ENCODE results near the gene KRTAP4-3.
"Not testable (repeated sequence)": the region's sequence is repeated elsewhere in the genome, so short reads cannot be mapped to it uniquely, and the experiment has no call there.

Gene KRTAP4-3

DNA sequence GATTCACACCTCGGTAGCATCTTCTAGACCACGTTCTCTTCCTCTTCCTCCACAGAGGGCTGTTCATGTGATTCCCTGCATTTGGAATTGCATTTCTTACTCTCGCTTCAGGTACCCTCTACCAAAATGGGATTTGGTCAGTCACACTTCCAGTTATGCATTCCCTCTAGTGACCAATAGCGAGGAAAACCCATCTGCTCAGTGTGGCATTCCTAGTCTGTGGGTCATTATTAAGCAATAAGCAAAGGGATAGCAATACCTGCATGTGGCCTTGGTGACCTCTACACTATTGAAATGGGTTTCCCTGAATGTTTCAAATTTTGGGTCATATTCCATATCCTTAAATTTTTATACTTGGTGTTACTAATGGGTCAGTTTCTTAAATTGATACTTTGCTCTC lies 18.0 kb downstream of the KRTAP4-3 start:
- no peak for DNase-seq

DNA sequence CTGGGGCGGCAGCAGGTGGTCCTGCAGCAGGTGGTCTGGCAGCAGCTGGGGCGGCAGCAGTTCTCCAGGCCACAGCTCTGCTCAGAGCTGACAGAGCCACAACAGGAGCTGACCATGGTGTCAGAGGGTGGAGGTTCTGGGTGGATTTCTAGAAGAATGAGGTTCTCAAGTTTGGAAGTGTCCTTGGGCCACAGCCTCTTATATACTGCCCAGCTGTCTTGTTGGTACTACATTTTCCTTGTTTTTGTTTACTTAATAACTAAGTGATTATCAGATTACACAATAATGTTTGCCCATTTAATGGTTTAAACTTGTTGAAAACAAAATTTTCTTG lies 18.4 kb downstream of the KRTAP4-3 start, which contains the start of gene KRTAP4-5:
KRTAP4-5 (minus strand) TSS at position 174 of the 334 bp plus-strand sequence; CDS start at position 116, 58 bp downstream.
- no peak for DNase-seq

DNA sequence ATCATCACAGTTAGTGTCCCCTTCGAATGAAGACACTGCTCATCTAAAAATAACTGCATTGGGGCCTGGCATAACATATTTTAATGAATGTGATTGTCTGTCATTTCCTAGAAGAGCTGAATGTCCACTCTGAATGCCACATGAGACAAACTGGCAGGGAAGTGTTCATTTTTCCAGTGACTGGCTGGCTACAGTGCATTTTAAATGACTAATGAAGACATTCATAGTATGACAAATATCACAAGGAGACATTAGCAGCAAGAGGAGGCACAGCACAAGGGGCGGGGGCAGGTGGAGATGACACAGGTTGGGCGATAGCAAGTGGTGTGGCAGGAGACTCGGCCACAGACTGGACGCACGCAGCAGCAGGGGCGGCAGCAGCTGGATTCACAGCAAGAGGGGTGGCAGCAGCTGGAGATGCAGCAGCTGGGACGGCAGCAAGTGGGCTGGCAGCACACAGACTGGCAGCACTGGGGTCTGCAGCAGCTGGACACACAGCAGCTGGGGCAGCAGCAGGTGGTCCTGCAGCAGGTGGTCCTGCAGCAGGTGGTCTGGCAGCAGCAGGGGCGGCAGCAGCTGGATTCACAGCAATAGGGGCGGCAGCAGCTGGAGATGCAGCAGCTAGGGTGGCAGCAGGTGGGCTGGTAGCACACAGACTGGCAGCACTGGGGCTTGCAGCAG lies 18.9 kb downstream of the KRTAP4-3 start:
- not testable (repeated sequence) for DNase-seq

DNA sequence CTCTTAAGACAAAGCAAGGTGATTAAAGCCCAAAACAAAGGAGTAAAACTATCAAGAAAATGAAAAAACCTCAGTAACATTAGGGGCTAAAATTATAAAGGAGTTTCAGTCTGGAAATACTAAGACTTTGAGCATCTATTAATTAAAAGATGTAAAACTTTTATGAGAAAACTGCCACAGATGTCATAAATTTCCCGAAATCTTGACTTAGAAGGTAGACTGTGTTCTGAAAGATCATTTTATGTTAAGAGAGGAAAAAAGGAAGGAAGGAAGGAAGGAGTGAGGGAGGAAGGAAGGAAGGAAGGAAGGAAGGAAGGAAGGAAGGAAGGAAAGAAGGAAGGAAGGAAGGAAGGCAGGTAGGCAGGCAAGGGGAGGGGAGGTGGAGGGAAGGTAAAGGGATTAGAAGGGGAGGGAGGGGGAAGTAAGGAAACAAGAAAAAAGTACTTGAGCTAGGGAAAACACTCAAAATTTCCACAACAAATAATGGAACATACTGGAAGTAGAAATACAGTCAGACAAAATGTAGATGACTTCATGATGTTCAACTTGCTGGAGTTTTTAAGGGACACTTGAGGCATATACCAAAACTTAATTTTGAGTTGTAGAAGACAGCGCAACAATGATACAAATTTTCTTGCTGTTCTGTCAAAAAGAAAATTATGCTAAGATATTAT lies 20.4 kb downstream of the KRTAP4-3 start:
- no peak for DNase-seq

DNA sequence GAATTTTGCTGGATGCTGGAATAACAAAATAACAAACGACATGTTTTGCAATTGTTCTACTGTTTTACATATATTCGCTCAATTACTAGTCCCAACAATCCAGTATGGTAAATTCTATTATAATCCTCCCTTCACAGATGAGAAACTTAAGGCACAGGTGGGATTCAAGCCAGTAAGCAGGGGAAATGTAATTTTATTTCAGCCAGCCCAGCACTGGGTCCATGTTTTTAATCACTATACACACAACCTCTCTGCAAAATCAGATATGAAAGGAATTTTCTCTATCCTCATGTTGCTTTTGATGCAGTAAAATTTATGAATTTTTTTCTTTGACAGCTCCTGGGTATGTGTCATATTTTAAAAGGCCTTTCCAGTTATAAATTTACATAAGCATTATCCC lies 22.8 kb downstream of the KRTAP4-3 start:
- no peak for DNase-seq

DNA sequence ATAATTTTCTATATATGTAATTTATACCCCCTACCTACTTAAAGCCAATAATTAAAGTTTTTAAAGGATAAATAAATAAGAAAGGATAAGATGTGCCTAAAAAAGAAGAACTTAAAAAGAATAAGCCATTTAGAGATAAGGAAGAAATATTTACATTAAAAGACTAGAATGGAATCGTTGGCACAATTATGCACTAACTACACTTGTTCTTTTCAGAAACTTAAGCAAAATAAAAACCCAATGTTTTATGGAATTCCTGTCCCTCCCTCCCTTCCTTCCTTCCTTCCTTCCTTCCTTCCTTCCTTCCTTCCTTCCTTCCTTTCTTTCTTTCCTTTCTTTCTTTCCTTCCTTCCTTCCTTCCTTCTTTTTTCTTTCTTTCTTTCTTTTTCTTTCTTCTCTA lies 23.2 kb downstream of the KRTAP4-3 start:
- no peak for DNase-seq

DNA sequence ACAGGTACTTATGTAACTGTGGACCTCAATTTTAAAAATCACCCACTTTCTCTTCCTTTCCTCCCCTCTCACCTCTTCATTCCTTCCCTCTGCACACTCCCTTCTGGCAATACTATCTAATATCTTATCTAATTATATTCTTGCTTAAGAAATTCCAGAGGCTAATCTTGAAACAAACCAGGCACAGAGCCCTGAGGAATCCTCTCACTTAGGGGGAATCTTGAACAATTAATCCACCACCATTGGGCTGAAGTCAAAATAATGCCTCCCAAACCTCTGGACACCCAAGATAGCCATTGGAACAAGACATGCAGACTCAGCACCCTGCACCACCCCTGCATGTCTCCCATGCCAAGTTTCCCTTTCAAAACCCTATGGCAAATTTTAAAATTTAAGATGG lies 26.7 kb downstream of the KRTAP4-3 start:
- DNase-seq: no peak

DNA sequence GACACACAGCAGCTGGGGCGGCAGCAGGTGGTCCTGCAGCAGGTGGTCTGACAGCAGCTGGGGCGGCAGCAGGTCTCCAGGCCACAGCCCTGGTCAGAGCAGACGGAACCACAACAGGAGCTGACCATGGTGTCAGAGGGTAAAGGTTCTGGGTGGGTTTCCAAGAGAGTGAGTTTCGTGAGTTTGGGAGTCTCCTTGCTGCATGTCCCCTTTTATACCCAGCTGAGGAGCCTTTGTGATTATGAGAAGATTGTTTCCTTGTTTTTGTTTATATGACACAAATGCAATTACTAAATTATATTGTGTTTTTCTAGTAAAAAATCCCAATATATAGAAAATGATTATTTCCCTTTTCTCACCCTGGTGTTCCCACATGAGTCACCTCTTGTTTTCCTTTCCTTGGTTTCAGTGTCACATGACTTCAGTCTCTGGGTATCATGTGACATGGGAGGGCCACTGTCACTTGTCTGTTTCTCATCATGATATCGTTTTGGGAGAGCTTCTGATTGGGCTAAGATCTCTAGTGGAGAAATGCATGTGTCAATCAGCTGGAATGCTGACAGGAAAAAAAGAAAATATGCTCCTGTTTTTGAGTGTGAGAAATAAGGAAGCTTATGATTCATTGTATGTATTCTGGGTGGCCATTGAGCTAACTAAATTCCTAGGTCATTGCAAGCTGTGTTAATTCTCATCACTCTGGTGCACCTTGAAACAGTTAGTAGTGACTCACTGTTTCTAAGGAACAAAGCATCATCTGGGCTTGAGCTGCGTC lies 27.5 kb downstream of the KRTAP4-3 start, which contains the start of gene KRTAP4-6:
KRTAP4-6 (minus strand) TSS at position 185 of the 772 bp plus-strand sequence; CDS start at position 128, 57 bp downstream.
- DNase-seq: no peak

DNA sequence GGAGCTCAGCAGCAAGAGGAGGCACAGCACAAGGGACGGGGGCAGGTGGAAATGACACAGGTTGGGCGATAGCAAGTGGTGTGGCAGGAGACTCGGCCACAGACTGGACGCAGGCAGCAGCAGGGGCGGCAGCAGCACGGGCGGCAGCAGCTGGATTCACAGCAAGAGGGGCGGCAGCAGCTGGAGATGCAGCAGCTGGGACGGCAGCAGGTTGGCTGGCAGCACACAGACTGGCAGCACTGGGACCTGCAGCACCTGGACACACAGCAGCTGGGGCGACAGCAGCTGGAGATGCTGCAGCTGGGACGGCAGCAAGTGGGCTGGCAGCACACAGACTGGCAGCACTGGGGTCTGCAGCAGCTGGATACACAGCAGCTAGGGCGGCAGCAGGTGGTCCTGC lies 28.2 kb downstream of the KRTAP4-3 start:
- DNase-seq: not testable (repeated sequence)

DNA sequence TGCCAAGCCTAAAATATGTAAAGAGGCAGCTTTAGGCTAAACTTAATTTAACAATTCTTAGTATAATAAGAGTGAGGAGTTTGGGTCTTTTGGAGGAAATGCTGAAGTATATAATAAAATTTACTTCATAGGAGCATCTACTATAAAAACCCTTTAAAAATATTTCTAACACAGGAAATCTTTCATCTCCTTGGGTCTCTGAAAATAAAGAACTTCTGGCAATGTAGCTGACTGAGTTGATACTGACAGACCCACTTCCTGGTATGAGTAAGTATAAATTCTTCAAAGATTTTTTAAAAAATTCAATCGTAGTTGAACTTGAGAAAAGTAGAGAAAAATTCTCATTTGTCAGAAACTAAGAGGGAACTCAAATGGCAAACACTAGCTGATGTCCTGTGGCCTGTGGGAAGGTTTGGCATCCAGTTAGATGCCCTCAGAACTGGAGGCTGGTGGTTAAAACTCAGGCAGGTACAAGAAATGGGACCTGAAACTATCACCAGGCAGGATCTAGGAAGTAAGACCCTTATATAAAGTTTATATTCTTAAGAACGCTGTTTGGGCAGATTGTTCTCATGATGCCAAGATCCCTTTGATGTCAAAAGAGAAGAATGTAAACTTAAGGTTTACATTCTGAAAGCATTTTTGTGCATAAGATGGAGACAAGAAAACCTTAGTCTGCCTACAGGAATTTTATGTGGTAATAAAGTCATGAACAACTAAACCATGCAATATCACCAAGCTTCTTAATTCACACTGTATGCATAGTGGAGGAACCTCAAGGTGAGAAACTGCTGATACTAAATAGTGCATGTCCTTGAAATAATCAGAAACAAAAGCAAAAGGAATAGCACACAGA lies 33.9 kb downstream of the KRTAP4-3 start:
- no peak for DNase-seq

DNA sequence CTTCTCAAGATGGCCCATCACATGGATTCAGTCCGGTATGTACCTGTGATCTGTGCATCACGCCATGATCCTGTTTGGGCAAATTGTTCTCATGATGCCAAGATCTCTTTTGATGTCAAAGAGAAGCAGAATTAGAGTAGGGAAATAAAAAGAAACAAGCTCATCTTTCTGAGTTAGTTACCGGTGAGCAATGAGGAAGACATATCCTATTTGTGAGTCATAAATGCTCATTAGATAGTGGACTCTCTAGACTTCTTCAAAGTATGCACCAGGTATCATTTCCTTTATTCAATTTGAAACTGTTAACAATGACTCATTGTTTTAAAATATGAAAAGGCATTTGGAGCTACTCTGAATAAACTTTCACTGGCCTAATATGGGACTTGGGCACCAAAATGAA lies 36.0 kb downstream of the KRTAP4-3 start:
- no peak for DNase-seq

DNA sequence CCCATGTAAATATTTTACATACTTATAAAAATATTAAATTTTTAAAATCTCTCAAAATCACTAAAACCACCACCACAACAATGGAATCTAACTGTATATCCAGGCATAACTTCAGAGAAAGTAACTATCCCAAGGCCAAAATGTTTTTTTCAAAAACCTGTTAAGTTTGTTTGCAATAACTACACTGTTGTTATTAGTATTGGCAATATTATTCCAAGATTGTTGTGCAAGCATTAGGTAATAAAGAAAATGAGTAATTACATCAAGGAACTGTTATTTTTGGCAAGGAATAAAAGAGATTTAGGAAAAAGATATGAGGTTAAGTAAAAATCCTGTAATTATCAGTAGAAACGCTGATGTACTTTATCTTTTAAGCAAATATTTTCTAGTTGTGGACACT lies 40.6 kb downstream of the KRTAP4-3 start:
- DNase-seq: no peak

DNA sequence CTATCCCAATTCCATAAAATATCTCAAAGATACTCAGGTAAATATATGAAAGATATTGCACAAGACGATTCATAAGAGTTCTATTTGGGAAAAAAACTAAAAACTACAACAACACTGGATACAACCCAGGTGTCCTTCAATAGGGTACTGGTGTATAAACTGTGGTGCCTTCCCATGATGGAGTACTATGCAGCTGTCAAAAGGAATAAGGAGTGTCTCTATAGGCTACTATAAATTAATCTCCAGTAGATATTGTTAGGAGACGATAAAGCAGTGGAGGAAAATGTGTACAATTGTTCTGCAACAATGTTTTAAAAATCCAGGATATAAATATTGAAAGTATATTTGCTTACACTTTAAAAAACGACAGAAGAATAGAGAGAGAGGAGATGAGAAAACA lies 41.6 kb downstream of the KRTAP4-3 start:
- no peak for DNase-seq

DNA sequence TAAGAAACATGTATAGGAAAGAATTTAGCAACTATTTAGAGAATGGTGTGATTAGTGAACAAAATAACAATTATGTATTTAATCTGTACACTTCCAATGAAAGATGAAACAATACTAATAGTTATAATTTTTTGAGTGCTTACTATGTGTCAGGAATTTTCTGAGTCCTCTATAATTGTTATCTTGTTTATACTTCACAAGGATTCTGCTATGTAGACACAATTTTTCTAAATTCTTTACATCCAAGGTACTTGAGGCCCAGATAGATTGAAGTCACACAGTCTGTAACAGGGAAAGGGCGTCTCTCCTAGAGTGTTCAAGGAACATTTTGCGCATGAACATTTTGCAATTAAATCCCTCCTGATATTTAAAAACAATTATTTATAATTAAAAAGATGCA lies 43.0 kb downstream of the KRTAP4-3 start:
- no peak for DNase-seq

DNA sequence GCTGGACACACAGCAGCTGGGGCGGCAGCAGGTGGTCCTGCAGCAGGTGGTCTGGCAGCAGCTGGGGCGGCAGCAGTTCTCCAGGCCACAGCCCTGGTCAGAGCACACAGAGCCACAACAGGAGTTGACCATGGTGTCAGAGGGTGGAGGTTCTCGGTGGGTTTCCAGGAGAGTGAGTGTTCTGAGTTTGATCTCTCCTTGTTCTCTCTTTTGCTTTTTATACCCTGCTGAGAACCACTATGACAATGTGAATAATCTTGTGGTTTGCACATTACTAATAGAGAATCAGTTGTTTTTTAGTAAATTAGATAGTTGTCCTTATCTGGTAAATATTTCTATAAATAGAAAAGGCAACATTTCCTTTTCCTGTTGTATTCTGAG lies 44.0 kb downstream of the KRTAP4-3 start, which contains the start of gene KRTAP4-12:
KRTAP4-12 (minus strand) TSS at position 192 of the 381 bp plus-strand sequence; CDS start at position 132, 60 bp downstream.
- DNase-seq: not testable (repeated sequence)

DNA sequence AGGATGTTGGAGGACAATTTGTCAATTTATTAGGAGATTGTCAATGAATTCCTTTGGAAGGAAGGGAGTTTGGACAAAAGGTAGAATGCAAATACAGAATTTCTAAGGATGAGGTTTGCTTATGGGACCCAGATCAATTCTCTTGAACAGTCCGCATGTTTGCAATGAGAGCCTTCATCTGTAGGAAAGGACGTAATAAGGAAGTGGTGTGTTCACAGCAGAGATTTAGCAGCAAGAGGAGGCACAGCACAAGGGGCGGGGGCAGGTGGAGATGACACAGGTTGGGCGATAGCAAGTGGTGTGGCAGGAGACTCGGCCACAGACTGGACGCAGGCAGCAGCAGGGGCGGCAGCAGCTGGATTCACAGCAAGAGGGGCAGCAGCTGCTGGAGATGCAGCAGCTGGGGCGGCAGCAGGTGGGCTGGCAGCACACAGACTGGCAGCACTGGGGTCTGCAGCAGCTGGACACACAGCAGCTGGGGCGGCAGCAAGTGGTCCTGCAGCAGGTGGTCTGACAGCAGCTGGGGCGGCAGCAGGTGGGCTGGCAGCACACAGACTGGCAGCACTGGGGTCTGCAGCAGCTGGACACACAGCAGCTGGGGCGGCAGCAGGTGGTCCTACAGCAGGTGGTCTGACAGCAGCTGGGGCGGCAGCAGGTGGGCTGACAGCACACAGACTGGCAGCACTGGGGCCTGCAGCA lies 44.6 kb downstream of the KRTAP4-3 start:
- not testable (repeated sequence) for DNase-seq

DNA sequence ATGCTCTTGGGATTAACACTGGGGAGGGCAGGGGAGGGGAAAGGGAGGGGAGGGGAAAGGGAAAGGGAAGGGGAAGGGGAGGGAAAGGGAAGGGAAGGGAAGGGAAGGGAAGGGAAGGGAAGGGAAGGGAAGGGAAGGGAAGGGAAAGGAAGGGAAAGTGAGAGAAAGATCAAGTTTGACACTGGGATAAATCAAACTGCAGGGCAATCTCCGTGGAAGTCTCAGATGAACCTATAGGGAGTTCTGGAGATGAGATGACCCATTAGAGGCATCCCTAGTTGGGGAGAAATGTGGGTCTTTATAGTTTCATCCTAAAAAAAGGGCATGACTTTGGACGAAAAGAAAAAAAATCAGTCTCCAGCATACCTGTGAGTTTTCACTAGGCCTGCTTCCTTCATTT lies 46.3 kb downstream of the KRTAP4-3 start:
- DNase-seq: no peak

DNA sequence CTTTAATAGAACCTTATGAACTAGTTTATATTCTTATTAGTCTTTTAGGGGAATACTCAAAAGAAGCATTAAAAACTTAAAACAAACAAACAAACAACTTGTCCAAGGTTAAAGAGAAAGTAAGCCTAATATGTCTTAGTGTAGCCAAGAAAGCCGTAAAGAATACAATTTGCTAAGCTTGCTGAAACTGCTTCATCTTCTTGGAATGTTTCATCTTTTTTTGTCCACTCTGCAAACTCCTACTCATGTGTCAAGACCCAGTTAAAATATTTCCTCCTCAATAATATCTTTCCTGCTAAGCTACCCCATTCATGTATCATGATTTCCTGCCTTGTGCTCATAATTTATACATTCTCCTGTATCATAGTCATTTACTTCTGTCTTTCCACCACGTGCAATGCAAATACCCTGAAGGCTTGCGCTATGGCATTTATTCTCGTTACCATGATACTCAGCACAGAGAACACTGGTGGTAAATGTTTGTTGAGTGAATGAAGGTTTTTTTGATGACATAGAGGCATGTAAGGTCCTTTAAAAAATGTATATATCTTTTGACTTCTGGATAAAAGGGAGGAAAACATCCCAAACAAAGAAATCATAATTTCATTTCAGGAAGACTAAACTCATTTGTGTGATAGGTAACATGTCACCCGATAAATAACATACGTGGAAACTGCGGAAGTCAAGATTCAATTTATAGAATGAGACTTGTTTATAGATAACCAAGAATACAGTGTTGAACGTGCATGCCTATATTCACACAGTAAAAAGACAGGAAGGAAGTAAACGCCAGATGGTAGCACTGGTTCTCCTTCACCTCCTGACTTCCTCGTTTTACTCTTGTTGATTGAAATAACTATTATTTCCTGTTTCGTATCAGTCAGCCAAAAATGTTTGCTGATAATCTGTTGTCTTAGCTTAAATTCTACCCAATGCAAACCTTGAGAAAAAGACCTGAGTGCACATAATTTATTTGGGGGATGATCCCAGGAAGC lies 48.0 kb downstream of the KRTAP4-3 start:
- DNase-seq: not testable (repeated sequence)

DNA sequence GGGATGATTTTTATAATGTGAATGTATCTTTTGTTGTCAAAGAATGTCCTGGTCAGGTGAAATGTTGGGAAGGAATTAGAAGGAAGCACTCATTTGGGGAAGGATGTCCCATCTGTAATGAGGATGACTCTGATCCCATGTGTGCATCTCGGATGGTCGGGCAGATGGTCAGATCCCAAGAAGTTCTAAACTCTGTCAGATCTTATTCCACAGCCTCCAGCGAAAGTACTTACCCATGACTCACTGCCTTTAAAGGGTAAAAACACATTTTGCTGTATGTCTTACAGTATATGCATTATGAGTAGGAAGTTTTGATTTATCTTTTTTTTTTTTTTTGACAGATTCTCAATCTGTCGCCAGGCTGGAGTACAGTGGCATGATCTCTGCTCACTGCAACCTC lies 49.3 kb downstream of the KRTAP4-3 start:
- no peak for DNase-seq

DNA sequence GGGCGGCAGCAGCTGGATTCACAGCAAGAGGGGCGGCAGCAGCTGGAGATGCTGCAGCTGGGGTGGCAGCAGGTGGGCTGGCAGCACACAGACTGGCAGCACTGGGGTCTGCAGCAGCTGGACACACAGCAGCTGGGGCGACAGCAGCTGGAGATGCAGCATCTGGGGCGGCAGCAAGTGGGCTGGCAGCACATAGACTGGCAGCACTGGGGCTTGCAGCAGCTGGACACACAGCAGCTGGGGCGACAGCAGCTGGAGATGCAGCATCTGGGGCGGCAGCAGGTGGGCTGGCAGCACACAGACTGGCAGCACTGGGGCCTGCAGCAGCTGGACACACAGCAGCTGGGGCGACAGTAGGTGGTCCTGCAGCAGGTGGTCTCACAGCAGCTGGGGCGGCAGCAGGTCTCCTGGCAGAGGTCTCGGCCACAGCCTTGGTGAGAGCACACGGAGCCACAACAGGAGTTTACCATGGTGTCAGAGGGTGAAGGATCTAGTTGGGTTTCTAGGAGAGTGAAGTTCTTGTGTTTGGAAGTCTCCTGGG lies 50.1 kb downstream of the KRTAP4-3 start, which contains the start of gene KRTAP4-11:
KRTAP4-11 (minus strand) TSS at position 528 of the 541 bp plus-strand sequence; CDS start at position 470, 58 bp downstream.
- DNase-seq: not testable (repeated sequence)
